Lung (tissue), 12 donors: ENCODE data around the gene FITM1. TPM values are rescaled to one million over a fixed set of nuclear protein-coding genes. Genes with fewer than 3 reads are reported as not detected.

Source experiments
- ATAC-seq: fragments of 200-7000 bp; cut with Tn5 transposase; one replicate; pipeline ENCODE4 v1.9.1; 2020; ENCODE audit warnings: moderate number of reproducible peaks; ENCODE audit not compliant: insufficient read depth, low FRiP score
- DNase-seq, 3 donors: peaks; one replicate each; pipeline ENCODE4 v3.0.0-alpha.2; 2013 to 2017
- H3K27ac ChIP-seq, 2 donors: one replicate each; pipeline ENCODE4 v1.5.1; 2013; ENCODE audit warnings: mild to moderate bottlenecking in 2 of 2, moderate library complexity in 2 of 2, control low read depth in 1 of 2, inconsistent platforms in 1 of 2, low read depth in 1 of 2, low read length in 1 of 2
- H3K27me3 ChIP-seq, 3 donors: one replicate each; pipeline ENCODE4 v1.5.1; 2013; ENCODE audit warnings: low read length in 2 of 3; ENCODE audit not compliant: control insufficient read depth in 3 of 3, insufficient read depth in 3 of 3
- H3K36me3 ChIP-seq, 4 donors: one replicate each; pipeline ENCODE4 v1.5.1; 2013; ENCODE audit warnings: low read length in 4 of 4, mild to moderate bottlenecking in 1 of 4, moderate library complexity in 1 of 4; ENCODE audit not compliant: control insufficient read depth in 4 of 4, insufficient read depth in 4 of 4
- H3K4me1 ChIP-seq, 5 donors: one replicate each; pipeline ENCODE4 v1.5.1; 2013; ENCODE audit warnings: low read length in 5 of 5, mild to moderate bottlenecking in 2 of 5, moderate library complexity in 1 of 5; ENCODE audit not compliant: control insufficient read depth in 5 of 5, insufficient read depth in 5 of 5
- H3K4me3 ChIP-seq: one replicate; pipeline ENCODE4 v1.5.1; 2013; ENCODE audit warnings: mild to moderate bottlenecking, control low read depth, moderate library complexity
- H3K9ac ChIP-seq, 2 donors: one replicate each; pipeline ENCODE4 v1.5.1; 2013; ENCODE audit warnings: low read length in 2 of 2, control low read depth in 1 of 2; ENCODE audit not compliant: insufficient read depth in 1 of 2
- H3K9me3 ChIP-seq, 4 donors: one replicate each; pipeline ENCODE4 v1.5.1; 2013; ENCODE audit warnings: low read length in 3 of 4, mild to moderate bottlenecking in 1 of 4, moderate library complexity in 1 of 4; ENCODE audit not compliant: control insufficient read depth in 4 of 4, insufficient read depth in 3 of 4
- WGBS, 2 donors: extraction: QIAGEN DNeasy Blood & Tissue Kit; methylation state at CpG; one replicate each; pipeline ENCODE4 v1.1.7; 2013; 5-methylcytosine and 5-hydroxymethylcytosine counted together
- polyA plus RNA-seq, 2 donors: library from polyadenylated mRNA; stranded (reverse); fragments of 200-250 nt; gene quantifications; one replicate each; pipeline ENCODE4 v1.2.1, GENCODE V29; 2013
- total RNA-seq, 2 donors: library from RNA; depleted of rRNA in 1 of 2; stranded (reverse); fragments of >200 nt in 1 of 2; gene quantifications; one replicate each; pipeline ENCODE4 v1.2.1, GENCODE V29; 2014 to 2021
- TF ChIP-seq, protein P1 (sequence below): IDR thresholded peaks from 2 replicates; pipeline ENCODE4 v1.5.1; 2012; ENCODE audit warnings: mild to moderate bottlenecking; ENCODE audit errors: control extremely low read depth, extremely low read depth
- donor health status: control.
- donor health status: control.
- donor health status: Bipolar disorder and iron deficiency.
- donor health status: healthy.
- donor health status: DM: yes; HTN: yes; CAD: no.

Gene FITM1
- total and polyA plus RNA-seq, 4 donors, result 0.48 to 1.4 (median 0.88) TPM

DNA sequence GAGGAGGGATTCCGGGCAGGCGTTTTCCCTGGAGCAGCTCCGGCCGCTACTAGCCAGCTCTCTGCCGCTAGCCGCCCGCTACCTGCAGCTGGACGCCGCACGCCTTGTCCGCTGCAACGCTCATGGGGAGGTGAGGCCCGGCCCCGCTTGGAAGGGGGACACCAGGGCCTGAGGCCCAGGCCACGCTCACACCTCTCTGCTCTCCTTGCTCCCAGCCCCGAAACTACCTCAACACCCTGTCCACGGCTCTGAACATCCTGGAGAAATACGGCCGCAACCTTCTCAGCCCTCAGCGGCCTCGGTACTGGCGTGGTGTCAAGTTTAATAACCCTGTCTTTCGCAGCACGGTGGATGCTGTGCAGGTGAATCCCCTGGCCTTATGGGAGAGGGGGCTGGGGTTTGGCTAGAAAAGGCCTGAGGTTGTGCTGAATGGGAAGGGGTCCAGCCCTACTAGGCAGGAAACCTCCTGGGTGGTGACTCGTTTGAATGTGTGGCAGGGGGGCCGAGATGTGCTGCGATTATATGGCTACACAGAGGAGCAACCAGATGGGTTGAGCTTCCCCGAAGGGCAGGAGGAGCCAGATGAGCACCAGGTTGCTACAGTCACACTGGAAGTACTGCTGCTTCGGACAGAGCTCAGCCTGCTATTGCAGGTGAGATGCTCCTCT lies 17.4 kb downstream of the FITM1 start:
- H3K9ac ChIP-seq, result peak overlapping the region in 1 of 2 donors; percentile 82
- ATAC-seq (no peak), DNase-seq (no peak)
- H3K27ac ChIP-seq, result peak overlapping the region; percentile 89 to 90
- H3K4me3 ChIP-seq, result peak overlapping the region; percentile 94
- H3K4me1 ChIP-seq, result peaks cover 8 to 20% (median 12%) of the 10 kb centered on the region in 5 donors
- TF ChIP-seq, protein P1, sequence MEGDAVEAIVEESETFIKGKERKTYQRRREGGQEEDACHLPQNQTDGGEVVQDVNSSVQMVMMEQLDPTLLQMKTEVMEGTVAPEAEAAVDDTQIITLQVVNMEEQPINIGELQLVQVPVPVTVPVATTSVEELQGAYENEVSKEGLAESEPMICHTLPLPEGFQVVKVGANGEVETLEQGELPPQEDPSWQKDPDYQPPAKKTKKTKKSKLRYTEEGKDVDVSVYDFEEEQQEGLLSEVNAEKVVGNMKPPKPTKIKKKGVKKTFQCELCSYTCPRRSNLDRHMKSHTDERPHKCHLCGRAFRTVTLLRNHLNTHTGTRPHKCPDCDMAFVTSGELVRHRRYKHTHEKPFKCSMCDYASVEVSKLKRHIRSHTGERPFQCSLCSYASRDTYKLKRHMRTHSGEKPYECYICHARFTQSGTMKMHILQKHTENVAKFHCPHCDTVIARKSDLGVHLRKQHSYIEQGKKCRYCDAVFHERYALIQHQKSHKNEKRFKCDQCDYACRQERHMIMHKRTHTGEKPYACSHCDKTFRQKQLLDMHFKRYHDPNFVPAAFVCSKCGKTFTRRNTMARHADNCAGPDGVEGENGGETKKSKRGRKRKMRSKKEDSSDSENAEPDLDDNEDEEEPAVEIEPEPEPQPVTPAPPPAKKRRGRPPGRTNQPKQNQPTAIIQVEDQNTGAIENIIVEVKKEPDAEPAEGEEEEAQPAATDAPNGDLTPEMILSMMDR, result no peak
- 6 to 9% methylated on average over 29 of the region's 29 CpGs for WGBS, 2 donors
- H3K27me3 ChIP-seq, result no peaks in the 10 kb centered on the region
- no peaks in the 10 kb centered on the region for H3K9me3 ChIP-seq
- H3K36me3 ChIP-seq, result peaks cover 11 to 47% (median 36%) of the 10 kb centered on the region in 4 donors

DNA sequence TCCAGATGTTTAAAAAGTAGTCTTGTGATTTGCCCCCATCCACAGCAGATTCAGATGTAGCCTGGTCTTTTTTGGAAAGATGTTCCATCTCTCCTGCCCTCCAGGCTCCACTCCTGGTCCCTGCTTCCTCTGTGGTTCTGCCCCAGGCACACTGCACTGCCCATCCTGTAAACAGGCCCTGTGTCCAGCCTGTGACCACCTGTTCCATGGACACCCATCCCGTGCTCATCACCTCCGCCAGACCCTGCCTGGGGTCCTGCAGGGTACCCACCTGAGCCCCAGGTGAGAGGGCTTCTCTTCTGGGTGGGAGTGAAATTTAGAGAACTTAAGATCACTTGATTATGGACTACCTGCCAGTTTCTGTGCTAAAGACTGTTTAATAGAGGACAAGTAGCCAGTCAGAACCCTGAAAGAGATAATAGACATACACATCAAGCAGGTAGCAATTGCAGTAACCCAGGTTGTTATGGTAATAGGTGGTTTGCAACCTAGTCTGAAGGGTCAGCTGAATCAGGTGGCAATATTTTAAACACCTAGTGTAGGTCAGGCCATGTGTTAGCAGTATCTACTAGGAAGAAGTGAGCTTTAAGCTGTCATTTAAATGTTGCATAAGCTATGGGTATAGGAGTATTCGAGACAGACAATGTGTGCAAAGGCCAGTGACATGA lies 19.0 kb downstream of the FITM1 start:
- Histone ChIP-seq H3K4me1 (peaks cover 8 to 20% (median 12%) of the 10 kb centered on the region in 5 donors), H3K4me3 (no peak overlapping the region), H3K9me3 (no peaks in the 10 kb centered on the region), H3K27ac (no peak overlapping the region), H3K9ac (no peak overlapping the region), H3K27me3 (no peaks in the 10 kb centered on the region), H3K36me3 (peaks cover 11 to 37% (median 26%) of the 10 kb centered on the region in 4 donors)
- WGBS, 2 donors, result 92 to 98% methylated on average over 3 of the region's 3 CpGs
- DNase-seq (no peak), ATAC-seq (no peak)
- TF ChIP-seq, protein P1, result no peak

DNA sequence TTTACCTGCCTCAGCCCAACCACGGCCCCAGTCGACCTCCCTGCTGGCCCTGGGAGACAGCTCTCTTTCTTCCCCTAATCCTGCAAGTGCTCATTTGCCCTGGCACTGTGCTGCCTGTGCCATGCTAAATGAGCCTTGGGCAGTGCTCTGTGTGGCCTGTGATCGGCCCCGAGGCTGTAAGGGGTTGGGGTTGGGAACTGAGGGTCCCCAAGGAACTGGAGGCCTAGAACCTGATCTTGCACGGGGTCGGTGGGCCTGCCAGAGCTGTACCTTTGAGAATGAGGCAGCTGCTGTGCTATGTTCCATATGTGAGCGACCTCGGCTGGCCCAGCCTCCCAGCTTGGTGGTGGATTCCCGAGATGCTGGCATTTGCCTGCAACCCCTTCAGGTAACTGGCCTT lies 19.6 kb downstream of the FITM1 start:
- Histone ChIP-seq H3K27ac (no peak overlapping the region), H3K9ac (no peak overlapping the region), H3K36me3 (peaks cover 17 to 36% (median 27%) of the 10 kb centered on the region in 4 donors), H3K4me1 (peaks cover 8 to 20% (median 12%) of the 10 kb centered on the region in 5 donors), H3K27me3 (no peaks in the 10 kb centered on the region), H3K4me3 (no peak overlapping the region), H3K9me3 (no peaks in the 10 kb centered on the region)
- TF ChIP-seq, protein P1, result no peak
- no peak for ATAC-seq
- no peak for DNase-seq
- WGBS, 2 donors, result 94 to 96% methylated on average over 9 of the region's 9 CpGs
